ENCODE data around the gene MALAT1. TPM values are rescaled to one million over a fixed set of nuclear protein-coding genes. Genes with fewer than 3 reads are reported as not detected.

Gene MALAT1
- total RNA-seq, 1 donor from 2014 or later = 6,549 TPM

DNA sequence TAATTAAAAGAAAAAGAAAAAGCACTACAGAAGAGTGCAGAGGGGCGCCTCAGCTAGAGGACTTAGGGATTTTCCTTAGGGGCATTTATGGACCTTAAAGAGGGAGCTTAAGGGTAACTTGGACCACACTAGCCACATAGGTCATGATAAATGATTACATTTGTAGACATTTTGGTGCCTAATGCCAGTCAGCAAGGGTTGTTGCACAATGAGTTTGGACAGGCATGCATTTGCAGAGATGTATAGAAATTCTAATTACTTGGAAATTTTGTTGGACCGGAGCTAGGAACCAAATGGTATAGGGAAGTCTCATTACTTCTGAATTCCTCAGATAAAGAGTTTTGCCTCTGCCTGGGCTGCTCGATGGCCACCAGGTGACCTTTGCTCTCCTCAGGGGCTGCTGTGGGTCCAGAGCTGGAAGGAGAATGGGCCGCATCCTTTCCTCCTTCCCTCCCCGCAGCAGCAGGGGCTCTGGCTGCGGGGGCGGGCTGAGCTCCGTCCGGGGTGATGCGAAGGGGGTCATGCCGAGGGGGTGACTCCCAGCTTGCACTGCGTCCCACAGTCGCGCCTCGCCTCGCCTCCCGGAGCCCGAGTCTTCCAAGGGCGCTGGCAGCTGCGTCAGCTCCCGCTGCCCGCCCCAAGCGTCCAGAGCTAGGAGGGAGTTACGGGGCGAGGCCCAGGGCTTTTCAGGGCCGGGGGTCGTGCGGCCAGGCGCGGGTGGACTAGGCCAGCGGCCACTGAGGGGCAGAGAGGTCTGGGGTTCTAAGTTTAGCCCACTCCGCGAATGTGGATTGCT, 20.3 kb upstream of the MALAT1 start:
- DNase-seq (ENCODE audit: low spot score in 2 of 2) = peak in 1 of 2 donors; percentile 40

DNA sequence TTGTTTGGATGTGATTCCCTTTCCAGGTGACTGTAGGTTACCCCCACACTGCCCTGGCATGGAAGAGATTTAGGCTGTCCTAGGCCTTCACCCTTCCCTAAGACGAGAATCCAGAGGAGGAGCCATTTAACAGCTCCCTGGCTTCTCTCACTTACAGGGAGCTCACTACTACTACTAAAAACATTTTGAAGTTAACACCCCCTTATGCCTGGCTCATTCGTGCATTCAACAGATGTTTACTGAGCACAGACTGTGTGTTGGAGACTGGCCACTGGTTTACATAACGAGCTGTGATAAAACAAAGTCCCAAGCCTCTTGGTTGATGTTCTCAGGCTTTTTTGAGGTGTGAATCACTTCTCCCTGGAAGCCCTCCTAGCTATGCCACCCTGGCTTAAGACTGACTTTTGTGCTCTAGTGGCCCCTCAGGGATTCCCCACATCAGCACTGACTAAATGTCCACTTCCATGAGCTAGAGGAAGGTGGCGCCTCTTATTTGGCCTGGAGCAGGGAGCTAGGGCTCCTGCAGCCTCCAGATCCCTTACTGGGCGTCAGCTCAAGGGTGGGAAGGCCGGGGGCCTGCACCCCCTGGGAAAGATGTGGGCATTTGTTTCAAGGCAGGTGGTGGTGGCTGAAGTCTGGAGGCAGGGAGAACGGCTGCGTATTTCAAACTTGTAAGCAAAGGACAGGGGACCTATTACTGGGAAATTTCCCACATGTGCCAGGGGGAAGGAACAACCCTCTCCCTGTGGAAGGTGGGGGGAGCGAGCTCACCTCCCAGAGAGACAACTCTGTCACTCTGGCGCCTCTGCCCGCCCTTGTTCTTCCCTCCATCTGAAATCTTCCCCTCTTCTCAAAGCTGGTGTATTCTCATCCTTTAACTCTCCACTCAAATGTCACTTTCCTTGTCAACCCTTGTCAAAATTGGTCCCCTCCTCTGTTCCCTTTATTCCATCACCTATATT, 19.4 kb upstream of the MALAT1 start:
- DNase-seq (ENCODE audit: low spot score in 2 of 2) (peak in 1 of 2 donors; percentile 48), FAIRE-seq (no peak)

More for the DNA sequence above, 20.3 kb upstream of the MALAT1 start:
- no peak for FAIRE-seq

DNA sequence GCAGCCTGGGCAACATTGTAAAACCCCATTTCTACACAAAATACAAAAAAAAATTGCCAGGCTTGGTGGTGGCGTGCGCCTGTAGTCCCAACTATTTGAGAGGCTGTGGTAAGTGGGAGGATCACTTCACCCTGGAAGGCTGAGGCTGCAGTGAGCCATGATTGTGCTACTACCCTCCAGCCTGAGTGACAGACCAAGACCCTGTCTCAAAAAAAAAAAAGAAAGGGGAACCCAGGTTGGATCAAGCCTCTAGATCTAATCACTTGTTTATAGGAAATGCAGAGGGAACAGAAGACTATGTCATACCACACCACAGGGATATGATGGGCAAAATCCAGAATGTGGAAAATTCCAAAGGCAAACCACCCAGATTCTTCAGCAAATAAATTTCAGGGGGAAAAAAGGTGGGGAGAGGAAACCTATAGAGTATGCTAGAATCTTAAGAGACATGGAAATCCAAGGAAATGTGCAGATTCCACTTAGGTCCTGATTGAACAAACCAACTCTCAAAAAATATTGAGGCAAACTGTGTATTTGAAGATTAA, 16.5 kb upstream of the MALAT1 start:
- DNase-seq (ENCODE audit: low spot score in 2 of 2) = no peak
- no peak for FAIRE-seq

DNA sequence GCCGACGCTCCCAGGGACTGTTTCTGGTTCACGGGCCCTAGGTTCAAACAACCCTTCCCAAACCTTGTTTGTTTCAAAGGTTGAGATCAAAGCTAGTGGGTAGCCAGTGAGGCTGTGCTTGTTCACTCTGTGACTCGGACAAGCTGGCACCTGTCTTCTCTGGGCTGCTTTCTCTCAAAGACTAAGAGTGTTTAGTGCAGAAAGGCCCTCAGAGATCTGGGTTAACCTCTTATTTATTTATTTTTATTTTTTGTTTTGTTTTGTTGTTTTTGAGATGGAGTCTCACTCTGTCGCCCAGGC, 13.0 kb upstream of the MALAT1 start:
- no peak for DNase-seq (ENCODE audit: low spot score in 2 of 2)
- FAIRE-seq = no peak

DNA sequence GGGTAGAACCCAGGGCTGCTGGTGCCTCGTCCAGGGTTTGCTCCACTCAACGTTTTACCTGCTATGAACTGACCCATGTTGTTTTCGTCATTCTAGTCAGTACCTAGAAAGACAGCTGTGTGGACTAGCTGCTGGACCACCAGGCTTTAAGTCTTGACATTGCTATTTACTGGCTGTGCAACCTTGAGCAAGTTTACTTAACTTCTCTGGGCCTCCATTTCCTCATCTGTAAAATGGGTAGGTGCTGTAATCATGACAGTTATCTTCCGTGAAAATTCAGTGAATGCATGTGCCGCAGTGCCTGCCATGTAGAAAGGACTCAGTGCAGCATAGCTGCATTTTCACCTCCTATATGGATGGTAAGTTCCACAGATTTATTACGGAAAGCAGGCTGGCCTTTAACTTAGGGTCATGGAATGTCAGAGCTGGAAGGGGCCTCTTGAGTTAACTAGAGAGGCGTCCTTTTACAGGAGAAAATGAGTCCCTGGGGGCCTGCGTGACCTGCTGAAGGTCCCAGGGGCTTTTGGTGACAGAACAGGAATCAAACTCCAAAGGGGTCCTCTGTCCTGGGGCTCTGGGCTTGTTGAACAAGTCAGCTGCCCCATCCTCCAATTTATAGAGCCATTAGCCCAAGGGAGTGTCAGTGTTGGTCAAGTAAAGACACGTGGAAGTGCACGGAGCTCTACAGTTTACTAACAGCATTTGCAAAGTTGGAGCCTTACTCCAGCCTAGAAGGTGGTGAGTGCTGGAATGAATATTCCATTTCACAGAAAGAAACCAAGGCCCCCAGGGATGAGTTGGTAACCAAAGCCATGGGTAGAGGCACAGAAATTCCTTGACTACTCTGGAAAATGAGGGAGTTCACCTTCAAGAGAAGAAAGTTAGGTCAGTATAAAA, 12.0 kb upstream of the MALAT1 start:
- no peak for FAIRE-seq
- no peak for DNase-seq (ENCODE audit: low spot score in 2 of 2)

DNA sequence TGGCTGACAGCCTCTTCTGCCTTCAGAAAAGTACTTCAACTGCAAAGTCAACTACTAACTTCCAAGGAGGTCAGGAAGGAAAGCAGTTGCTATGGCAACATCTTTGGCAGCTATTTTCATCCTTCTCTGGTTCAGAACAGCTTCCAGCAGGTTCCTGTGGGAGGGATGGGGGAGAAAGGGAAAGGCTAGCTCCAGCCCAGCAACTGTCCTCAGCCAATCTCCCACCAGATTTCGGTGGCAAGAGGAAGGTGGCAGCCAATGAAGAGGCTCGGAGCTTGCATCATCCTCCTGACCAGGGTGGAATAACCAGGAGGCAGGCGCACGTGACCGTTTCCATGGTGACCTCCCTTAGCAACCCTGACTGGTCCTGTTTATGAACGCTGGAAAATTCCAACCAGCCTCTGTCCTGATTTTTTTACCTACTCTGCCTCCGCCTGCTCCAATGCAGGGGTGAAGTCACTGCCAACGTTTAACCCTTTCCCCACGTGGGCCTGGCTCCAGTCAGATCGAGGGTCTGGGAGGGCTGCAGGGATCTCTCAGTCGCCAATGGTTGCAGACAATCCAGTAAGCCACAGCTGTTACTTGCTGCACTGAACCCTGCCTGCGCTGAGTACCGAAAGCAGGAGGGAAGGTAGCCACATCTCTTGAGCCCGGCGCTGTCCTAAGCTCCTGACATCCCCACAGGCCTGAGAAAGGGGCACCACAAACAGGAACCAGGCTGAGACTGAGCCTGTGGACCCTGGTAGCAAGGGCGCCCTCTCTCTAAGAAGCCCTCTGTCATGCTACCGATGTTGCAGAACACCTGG, 11.2 kb upstream of the MALAT1 start:
- peak; percentile 81 to 89 for DNase-seq (ENCODE audit: low spot score in 2 of 2)
- peak; percentile 81 for FAIRE-seq

DNA sequence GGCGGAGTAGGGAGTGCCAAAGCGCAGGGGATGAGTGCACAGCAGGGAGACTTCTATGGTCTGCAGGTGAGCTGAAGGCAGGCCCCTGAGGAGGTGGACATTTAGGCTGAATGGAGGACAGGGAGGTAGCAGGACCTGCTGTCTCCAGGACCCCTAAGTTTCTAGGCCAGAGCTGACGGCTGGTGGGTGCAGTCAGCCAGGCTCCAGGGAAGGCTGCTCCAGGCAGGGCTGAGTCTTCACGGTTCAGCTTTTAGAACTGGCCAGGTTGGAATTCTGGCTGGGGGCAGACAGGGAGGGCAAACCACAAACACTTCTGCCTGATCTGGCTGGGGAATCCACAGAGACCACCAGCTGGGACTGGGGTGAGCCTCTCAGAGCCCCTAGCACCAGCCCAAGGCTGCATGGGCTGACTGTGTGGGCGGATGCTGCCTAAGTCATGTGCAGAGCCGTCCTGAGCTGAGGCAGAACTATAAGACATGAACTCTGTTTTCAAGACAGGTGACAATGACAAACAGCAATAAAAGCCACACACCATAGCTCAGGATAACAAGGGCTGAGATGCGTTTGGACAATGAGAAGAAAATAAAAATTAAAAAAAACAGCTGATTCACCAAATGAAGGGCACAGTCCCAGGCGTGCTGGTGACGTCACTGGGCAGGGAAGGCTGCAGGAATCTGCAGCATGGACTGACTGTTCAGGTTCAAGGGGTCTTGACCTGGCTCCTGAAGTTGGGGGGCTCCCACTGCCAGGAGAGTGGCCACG, 10.4 kb upstream of the MALAT1 start:
- FAIRE-seq (no peak), DNase-seq (ENCODE audit: low spot score in 2 of 2) (no peak)

DNA sequence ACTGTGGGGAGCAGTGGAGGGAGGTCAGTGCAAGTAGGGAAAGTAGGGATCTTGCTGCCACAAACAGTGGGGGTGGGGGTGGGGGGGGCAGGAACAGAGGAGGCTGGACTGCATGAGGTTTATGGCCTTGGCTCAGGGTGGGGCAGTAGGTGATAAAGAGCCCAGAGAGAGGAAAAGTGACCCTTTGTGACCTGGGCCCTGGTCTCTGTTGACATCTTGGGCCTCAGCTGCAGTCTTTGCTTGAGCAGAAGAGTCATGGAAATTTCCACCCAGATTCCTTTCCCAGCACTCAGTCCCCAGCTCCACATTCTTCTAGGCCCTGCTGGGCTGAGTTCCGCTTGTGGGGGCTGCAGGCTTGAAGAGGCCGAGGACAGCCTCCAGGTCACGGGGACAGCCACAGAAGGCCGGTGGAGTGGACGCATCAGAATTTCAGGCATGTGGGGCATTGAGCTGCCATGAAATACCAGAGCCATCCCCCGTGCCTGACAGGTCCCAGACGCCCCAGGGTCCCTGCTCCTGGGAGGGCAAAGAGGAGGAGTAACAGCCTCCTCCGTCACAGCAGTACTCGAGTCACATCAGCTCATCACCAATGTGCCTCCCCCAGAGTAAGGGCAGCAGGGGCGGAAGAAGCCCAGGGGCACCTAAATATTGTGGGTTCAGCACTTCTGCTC, 9.7 kb upstream of the MALAT1 start:
- DNase-seq (ENCODE audit: low spot score in 2 of 2) (no peak), FAIRE-seq (no peak)

DNA sequence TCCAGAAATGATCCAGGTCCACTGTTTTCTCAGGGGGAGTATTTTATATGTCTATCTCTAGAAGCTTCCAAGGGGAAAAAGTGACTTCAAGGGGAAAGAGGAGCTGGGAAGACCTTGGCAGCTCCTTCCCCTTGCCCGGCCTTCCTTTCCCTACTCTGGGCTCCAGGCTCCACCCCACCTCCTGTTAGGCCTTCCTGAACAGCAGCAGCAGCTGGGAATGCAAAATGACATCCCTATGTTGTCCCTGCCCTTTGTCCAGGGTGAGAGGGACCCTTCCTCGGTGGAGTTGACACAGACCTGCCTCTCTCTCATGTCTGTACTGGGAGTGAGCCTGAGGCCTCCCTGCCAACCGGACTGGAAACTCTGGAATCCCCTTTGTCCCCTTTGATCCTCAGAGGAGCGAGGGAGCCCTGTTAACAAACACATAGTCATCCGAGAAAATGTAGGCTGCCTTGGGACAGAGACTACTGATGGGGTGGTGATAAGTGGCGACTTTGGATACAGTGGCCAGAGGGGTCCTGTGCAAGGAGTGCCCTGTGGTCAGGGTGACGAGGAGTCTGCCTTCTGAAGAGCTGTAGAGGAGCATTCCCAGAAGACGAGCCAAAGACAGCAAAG, 9.0 kb upstream of the MALAT1 start:
- no peak for DNase-seq (ENCODE audit: low spot score in 2 of 2)
- FAIRE-seq = no peak

DNA sequence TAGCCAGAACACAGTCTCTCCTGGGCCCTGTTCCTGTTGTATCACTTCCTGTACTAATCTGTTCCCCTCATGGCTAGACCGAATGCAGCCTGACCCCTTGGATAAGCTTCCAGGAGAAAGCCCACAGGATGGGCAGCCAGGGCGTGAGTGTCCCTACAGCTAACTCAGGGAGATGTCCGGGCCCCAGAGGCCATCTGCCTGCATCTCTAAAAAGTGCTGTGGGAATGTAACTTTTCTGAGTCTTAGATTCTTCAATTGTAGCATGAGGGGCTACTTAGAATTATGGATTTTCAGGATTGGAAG, 7.7 kb upstream of the MALAT1 start:
- FAIRE-seq (no peak), DNase-seq (ENCODE audit: low spot score in 2 of 2) (no peak)

DNA sequence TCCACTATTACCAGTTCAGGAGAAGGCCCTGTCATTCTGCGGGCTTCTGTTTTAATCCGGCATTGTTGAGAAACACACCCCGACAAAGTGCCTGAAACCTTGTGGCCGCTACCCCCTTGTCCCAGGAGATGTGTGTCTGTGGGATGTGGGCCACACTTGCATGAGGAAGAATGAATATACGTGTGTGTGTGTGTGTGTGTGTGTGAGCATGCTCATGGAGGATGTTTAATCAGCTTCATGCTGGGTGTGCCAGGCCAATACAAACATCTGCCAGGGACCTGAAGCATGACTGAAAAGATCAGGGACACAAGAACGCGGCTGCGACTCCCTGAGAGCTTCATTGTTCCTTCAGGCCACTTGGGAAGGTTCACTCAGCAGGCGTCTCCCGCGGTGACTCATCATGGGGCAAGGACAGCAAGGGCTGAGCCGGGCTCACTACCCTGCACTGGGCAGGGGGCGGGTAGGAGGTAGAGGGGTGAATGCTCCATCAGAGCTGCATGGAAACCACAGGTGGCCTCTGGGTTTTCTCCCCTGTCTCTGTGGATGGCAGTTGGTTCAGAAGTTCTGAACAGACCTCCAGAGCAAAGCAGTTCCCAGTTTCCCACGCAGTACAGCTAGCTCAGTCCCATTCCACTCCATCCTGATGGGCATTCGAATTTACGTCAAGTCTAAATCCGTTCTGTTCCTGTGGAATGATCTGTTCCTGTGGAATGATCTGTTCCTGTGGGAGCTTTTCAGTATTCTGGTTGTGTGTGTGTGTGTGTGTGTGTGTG, 7.0 kb upstream of the MALAT1 start:
- FAIRE-seq (no peak), DNase-seq (ENCODE audit: low spot score in 2 of 2) (no peak)

DNA sequence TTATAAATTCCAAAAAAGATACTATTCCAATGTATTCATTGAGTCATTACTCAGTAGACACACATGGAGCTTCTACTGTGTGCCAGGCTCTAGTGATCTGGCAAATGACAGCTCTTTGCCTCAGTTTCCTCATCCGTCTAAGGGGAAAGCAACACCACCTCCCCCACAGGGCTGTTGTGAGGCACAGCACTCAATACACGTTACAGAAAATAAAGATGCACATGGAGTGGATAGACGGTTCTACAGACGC, 6.5 kb upstream of the MALAT1 start:
- DNase-seq (ENCODE audit: low spot score in 2 of 2) (no peak), FAIRE-seq (no peak)

DNA sequence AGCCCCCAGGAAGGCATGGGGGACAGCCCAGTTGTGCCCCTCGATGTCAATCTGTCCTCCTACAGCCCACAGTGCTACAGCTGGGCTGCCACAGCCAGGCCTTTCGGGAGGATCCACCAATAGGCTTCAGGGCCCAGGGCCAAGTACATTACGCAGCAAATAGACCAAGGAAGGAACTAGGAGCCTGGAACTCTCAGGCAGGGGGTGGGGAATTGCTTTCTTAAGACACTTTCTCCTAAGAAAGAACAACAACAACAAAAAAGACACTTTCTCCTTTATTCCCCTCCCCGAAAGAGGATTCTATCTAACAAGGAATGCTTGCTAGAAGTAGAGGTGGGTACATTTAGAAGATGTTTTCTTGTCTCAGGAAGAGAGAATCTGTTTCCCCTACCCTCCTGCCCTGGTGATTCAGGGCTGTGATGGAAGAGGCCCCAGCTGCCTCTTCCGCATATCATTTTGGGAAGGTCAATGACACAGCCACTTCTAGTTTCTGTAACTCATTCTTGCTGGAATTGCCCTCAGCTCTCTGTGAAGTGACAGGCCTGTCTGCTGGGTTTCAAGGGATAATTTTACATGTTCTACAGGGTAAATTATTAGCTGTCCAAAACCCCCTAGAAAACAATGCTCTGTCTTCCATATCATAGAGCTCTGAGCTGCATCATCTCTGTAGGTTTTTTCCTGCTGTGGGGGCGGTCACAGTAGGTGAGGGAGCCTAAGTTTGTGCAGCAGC, 6.0 kb upstream of the MALAT1 start:
- no peak for DNase-seq (ENCODE audit: low spot score in 2 of 2)
- no peak for FAIRE-seq

DNA sequence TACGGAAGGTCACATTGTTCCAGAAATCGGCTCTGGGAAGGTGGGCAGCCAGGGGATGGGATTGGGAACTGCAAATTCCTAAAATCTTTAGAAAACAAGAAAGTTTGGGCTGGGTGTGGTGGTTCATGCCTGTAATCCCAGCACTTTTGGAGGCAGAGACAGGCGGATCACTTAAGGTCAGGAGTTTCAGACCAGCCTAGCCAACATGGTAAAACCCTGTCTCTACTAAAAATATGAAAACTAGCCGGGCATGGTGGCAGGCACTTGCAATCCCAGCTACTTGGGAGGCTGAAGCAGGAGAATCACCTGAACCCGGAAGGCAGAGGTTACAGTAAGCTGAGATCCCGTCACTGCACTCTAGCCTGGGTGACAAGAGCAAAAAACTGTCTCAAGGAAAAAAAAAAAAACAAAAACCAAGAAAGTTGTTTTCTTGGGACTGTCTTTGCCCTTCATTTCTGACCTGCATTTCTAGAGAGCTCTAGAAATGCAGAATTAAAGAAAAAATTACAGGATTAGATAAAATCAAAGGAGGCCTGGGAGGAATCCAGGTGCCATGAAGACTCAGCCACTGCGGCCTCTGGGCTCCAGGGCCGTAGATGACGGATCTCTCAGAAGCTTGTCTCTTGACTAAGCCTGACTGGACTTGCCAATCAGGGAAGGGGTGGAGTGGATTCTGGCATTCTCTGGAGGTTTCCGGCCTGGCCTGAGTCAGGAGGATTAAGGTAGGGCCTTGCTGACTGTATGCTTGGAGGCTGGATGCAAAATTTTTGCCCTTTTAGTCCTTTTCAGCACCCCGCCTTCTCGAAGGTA, 5.3 kb upstream of the MALAT1 start:
- DNase-seq (ENCODE audit: low spot score in 2 of 2) (no peak), FAIRE-seq (no peak)

DNA sequence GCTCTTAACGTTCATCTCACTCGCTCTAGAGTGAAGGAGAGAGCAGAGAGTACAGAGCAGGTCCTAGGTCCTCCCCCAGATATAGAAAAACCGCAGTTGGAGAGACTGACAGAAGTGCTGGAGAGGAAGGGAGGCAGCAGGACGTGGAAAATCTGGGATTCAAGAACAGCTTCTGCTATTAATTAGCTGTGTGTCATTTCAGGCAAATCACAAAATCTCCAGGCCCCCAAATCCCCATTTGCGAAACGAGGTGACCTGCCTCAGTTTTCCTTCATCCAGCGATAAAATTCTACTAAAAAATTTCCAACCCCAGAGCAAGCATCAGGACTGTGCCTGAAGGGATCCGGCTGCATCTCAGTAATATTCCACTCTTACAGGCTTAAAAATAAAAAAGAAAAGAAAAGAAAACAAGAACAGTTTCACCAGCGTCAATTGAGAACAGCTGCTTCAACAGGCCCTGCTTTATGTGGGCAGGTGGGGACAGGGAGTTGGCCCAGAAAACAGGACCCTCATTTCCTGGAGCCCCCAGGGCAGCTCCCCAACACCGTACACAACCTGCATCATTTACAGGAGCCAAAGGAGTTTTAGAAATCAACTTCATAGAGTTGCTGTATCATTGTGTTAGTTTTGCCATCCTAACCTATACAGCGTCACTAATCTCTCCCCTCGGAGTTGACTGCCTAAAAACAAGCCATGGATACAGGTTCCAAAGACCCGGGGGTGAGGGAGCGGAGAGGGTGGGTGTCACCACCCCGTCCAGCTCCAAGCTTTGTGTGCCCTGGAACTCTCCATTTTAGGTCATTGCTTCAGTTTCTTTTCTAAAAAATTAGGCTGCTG, 2.3 kb upstream of the MALAT1 start:
- FAIRE-seq (no peak), DNase-seq (ENCODE audit: low spot score in 2 of 2) (no peak)
